ENCODE measurements around the gene LRRC74A. TPM values are rescaled to one million over a fixed set of nuclear protein-coding genes. Genes with fewer than 3 reads are reported as not detected.

The LRRC74A gene
- polyA plus RNA-seq, 1 donor (not counting 4 experiments of a cell fraction or from before 2014, with no cell fraction given) = not detected

DNA sequence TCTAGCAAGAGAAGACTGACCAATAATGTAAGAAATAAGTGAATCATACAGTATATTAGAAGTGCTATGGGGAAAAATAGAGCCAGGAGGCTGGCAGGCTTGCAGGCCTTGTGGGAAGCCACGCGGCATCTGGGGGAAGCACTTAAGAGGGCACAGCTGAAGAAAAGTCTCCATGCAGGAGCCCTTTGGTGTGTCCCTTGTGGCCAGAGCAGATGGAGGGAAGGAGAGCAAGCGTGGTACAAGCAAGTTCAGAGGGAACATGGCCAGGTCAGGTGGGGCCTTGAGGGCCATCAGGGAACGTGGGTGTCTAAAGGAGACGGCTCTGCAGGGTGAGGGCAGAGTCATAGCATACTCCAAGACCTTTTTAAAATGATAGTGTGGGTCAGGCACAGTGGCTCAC lies 51.7 kb downstream of the LRRC74A start:
- no peaks in the 10 kb centered on the region for H3K27me3 ChIP-seq (ENCODE audit: control insufficient read depth, extremely low read depth, insufficient read depth, low read length)
- no peak overlapping the region for H3K27ac ChIP-seq (ENCODE audit: control insufficient read depth, insufficient read depth, low read length)
- no peak overlapping the region for H3K4me3 ChIP-seq (ENCODE audit: control insufficient read depth in 2 of 3, extremely low read depth in 1 of 3, insufficient read depth in 2 of 3, low read depth in 1 of 3, low read length in 3 of 3)
- H3K4me1 ChIP-seq (ENCODE audit: control insufficient read depth, extremely low read depth, insufficient read depth, low read length) = no peaks in the 10 kb centered on the region
- no peaks in the 10 kb centered on the region for H3K9me1 ChIP-seq (ENCODE audit: control insufficient read depth, extremely low read depth, insufficient read depth, low read length)
- TF ChIP-seq, protein P1, sequence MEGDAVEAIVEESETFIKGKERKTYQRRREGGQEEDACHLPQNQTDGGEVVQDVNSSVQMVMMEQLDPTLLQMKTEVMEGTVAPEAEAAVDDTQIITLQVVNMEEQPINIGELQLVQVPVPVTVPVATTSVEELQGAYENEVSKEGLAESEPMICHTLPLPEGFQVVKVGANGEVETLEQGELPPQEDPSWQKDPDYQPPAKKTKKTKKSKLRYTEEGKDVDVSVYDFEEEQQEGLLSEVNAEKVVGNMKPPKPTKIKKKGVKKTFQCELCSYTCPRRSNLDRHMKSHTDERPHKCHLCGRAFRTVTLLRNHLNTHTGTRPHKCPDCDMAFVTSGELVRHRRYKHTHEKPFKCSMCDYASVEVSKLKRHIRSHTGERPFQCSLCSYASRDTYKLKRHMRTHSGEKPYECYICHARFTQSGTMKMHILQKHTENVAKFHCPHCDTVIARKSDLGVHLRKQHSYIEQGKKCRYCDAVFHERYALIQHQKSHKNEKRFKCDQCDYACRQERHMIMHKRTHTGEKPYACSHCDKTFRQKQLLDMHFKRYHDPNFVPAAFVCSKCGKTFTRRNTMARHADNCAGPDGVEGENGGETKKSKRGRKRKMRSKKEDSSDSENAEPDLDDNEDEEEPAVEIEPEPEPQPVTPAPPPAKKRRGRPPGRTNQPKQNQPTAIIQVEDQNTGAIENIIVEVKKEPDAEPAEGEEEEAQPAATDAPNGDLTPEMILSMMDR (optimal IDR thresholded peaks at IDR 0.05 in 1 of 3, IDR thresholded peaks at IDR 0.05 in 1 of 3, conservative IDR thresholded peaks at IDR 0.05 in 1 of 3; ENCODE audit: extremely low read depth in 1 of 3, insufficient read depth in 2 of 3, low read length in 3 of 3) = no peak
- no peak for TF ChIP-seq EZH2 (IDR thresholded peaks at IDR 0.05; ENCODE audit: low read length)
- H4K20me1 ChIP-seq (ENCODE audit: control insufficient read depth, extremely low read depth, insufficient read depth, low read length) = no peaks in the 10 kb centered on the region
- peaks cover 4% of the 10 kb centered on the region for H3K9me3 ChIP-seq (ENCODE audit: control insufficient read depth, low read depth, low read length)
- no peak overlapping the region for H2AFZ ChIP-seq (ENCODE audit: control insufficient read depth, low read length)
- dilution Hi-C loops (cut with MboI; ENCODE audit: extremely low pct_ligation_motif_present, low sequenced_read_pairs) = no loop called here
- DNase-seq (ENCODE audit: low read depth, low spot score) (no peak), FAIRE-seq (no peak)
- H3K36me3 ChIP-seq (ENCODE audit: control insufficient read depth in 2 of 2, extremely low read depth in 1 of 2, insufficient read depth in 2 of 2, low read length in 2 of 2) = no peaks in the 10 kb centered on the region
- no peaks in the 10 kb centered on the region for H3K79me2 ChIP-seq (ENCODE audit: control insufficient read depth, insufficient read depth, low read length)
- H3K9ac ChIP-seq (ENCODE audit: control insufficient read depth, extremely low read depth, insufficient read depth, low read length) = no peak overlapping the region
- H3K4me2 ChIP-seq (ENCODE audit: control insufficient read depth, extremely low read depth, insufficient read depth, low read depth, low read length) = no peak overlapping the region

DNA sequence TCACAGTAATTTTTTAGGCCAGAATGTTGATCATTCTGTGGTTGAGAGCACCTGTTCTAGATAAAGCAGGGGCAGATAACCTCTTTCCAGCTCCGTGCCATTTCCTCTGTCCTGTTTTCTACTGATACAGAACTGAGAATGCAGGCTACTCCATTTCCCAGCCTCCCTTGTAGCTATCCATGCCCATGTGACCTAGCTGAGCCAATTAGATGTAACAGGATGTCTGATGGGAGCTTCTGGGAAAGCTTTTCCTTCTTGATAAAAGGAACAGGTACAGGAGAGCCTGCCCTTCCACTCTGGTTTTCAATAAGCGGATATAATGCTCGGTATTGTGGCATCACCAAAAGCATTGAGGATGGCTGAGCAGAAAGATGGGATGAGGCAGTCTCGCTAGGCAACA lies 54.2 kb downstream of the LRRC74A start:
- dilution Hi-C loops (cut with MboI; ENCODE audit: extremely low pct_ligation_motif_present, low sequenced_read_pairs) = no loop called here
- H3K27ac ChIP-seq (ENCODE audit: control insufficient read depth, insufficient read depth, low read length) = no peak overlapping the region
- FAIRE-seq = no peak

More for the DNA sequence above, 54.2 kb downstream of the LRRC74A start:
- Histone ChIP-seq H3K4me1 (ENCODE audit: control insufficient read depth, extremely low read depth, insufficient read depth, low read length) (peaks cover 8% of the 10 kb centered on the region), H3K79me2 (ENCODE audit: control insufficient read depth, insufficient read depth, low read length) (no peaks in the 10 kb centered on the region), H4K20me1 (ENCODE audit: control insufficient read depth, extremely low read depth, insufficient read depth, low read length) (no peaks in the 10 kb centered on the region), H3K27me3 (ENCODE audit: control insufficient read depth, extremely low read depth, insufficient read depth, low read length) (no peaks in the 10 kb centered on the region), H3K9me3 (ENCODE audit: control insufficient read depth, low read depth, low read length) (peaks cover 1% of the 10 kb centered on the region), H2AFZ (ENCODE audit: control insufficient read depth, low read length) (no peak overlapping the region), H3K36me3 (ENCODE audit: control insufficient read depth in 2 of 2, extremely low read depth in 1 of 2, insufficient read depth in 2 of 2, low read length in 2 of 2) (no peaks in the 10 kb centered on the region), H3K9me1 (ENCODE audit: control insufficient read depth, extremely low read depth, insufficient read depth, low read length) (no peaks in the 10 kb centered on the region), H3K4me3 (ENCODE audit: control insufficient read depth in 2 of 3, extremely low read depth in 1 of 3, insufficient read depth in 2 of 3, low read depth in 1 of 3, low read length in 3 of 3) (no peak overlapping the region), H3K4me2 (ENCODE audit: control insufficient read depth, extremely low read depth, insufficient read depth, low read depth, low read length) (no peak overlapping the region), H3K9ac (ENCODE audit: control insufficient read depth, extremely low read depth, insufficient read depth, low read length) (no peak overlapping the region)
- DNase-seq (ENCODE audit: low read depth, low spot score) = no peak
- no peak for TF ChIP-seq EZH2 (IDR thresholded peaks at IDR 0.05; ENCODE audit: low read length)
- TF ChIP-seq, protein P1 (optimal IDR thresholded peaks at IDR 0.05 in 1 of 3, IDR thresholded peaks at IDR 0.05 in 1 of 3, conservative IDR thresholded peaks at IDR 0.05 in 1 of 3; ENCODE audit: extremely low read depth in 1 of 3, insufficient read depth in 2 of 3, low read length in 3 of 3) = no peak

Data from keratinocyte (primary cell).